ENCODE data around the gene SSC4D.

DNA sequence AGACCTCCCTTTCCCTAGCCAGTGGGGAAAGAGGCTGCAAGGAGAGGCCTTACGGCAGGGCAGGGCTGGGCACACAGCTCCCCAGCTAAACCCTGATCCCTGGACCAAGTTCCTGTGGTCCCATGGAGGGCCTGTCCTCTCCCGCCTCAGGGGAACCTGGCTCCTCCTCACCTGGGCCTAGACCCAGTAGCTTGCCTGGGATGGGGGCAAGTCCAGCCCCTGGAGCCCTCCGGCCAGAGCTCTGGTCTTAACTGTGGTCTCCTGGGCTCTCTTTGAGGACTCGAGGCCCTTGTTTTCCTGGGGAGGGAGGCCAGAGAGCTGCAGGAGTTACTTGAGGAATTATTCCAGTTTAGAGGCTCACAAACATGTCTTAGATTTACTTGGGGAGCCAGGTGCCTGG, 16.7 kb upstream of the SSC4D start:
- TF ChIP-seq RAD21 (conservative IDR thresholded peaks at IDR 0.05): no peak
- TF ChIP-seq, protein P1, sequence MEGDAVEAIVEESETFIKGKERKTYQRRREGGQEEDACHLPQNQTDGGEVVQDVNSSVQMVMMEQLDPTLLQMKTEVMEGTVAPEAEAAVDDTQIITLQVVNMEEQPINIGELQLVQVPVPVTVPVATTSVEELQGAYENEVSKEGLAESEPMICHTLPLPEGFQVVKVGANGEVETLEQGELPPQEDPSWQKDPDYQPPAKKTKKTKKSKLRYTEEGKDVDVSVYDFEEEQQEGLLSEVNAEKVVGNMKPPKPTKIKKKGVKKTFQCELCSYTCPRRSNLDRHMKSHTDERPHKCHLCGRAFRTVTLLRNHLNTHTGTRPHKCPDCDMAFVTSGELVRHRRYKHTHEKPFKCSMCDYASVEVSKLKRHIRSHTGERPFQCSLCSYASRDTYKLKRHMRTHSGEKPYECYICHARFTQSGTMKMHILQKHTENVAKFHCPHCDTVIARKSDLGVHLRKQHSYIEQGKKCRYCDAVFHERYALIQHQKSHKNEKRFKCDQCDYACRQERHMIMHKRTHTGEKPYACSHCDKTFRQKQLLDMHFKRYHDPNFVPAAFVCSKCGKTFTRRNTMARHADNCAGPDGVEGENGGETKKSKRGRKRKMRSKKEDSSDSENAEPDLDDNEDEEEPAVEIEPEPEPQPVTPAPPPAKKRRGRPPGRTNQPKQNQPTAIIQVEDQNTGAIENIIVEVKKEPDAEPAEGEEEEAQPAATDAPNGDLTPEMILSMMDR (IDR thresholded peaks at IDR 0.05; ENCODE audit: poor library complexity, severe bottlenecking): no peak
- TF ChIP-seq EP300 (conservative IDR thresholded peaks at IDR 0.05; ENCODE audit: poor library complexity, severe bottlenecking): no peak
- no peak for TF ChIP-seq POLR2AphosphoS5 (IDR thresholded peaks at IDR 0.05)
- TF ChIP-seq, protein P2, sequence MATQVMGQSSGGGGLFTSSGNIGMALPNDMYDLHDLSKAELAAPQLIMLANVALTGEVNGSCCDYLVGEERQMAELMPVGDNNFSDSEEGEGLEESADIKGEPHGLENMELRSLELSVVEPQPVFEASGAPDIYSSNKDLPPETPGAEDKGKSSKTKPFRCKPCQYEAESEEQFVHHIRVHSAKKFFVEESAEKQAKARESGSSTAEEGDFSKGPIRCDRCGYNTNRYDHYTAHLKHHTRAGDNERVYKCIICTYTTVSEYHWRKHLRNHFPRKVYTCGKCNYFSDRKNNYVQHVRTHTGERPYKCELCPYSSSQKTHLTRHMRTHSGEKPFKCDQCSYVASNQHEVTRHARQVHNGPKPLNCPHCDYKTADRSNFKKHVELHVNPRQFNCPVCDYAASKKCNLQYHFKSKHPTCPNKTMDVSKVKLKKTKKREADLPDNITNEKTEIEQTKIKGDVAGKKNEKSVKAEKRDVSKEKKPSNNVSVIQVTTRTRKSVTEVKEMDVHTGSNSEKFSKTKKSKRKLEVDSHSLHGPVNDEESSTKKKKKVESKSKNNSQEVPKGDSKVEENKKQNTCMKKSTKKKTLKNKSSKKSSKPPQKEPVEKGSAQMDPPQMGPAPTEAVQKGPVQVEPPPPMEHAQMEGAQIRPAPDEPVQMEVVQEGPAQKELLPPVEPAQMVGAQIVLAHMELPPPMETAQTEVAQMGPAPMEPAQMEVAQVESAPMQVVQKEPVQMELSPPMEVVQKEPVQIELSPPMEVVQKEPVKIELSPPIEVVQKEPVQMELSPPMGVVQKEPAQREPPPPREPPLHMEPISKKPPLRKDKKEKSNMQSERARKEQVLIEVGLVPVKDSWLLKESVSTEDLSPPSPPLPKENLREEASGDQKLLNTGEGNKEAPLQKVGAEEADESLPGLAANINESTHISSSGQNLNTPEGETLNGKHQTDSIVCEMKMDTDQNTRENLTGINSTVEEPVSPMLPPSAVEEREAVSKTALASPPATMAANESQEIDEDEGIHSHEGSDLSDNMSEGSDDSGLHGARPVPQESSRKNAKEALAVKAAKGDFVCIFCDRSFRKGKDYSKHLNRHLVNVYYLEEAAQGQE (IDR thresholded peaks at IDR 0.05; ENCODE audit: borderline replicate concordance): no peak
- TF ChIP-seq TAF1 (IDR thresholded peaks at IDR 0.05; ENCODE audit: low read depth): no peak
